Osteocyte (in vitro differentiated cells): Measurements from ENCODE around the gene RNF175. TPM values are rescaled to one million over a fixed set of nuclear protein-coding genes. Genes with fewer than 3 reads are reported as not detected.

Source experiments
- DNase-seq: peaks from one replicate; pipeline ENCODE4 v3.0.0; 2021; ENCODE audit warnings: mixed read lengths; ENCODE audit not compliant: unreplicated experiment; ENCODE audit errors: extremely low spot score
- H3K27ac Mint-ChIP-seq: one replicate; pipeline ENCODE4 v1.8.0; 2021; ENCODE audit warnings: mild to moderate bottlenecking, mixed read lengths; ENCODE audit not compliant: unreplicated experiment
- H3K27me3 Mint-ChIP-seq: one replicate; pipeline ENCODE4 v1.8.0; 2021; ENCODE audit warnings: mixed read lengths; ENCODE audit not compliant: unreplicated experiment
- H3K36me3 Mint-ChIP-seq: one replicate; pipeline ENCODE4 v1.8.0; 2021; ENCODE audit warnings: mixed read lengths; ENCODE audit not compliant: unreplicated experiment
- H3K4me1 Mint-ChIP-seq: one replicate; pipeline ENCODE4 v1.8.0; 2021; ENCODE audit warnings: mixed read lengths; ENCODE audit not compliant: unreplicated experiment
- H3K4me3 Mint-ChIP-seq: one replicate; pipeline ENCODE4 v1.8.0; 2021; ENCODE audit warnings: mild to moderate bottlenecking, moderate library complexity, mixed read lengths; ENCODE audit not compliant: unreplicated experiment
- H3K9me3 Mint-ChIP-seq: one replicate; pipeline ENCODE4 v1.8.0; 2021; ENCODE audit warnings: mixed read lengths; ENCODE audit not compliant: unreplicated experiment
- CTCF ChIP-seq: fragments of 200-600 bp; sonication (generic); IDR thresholded peaks from 2 replicates; pipeline ENCODE4 v1.5.0; 2021; ENCODE audit warnings: antibody characterized with exemption, mild to moderate bottlenecking, moderate library complexity
- long read RNA-seq: library from polyadenylated mRNA; unstranded; transcript quantifications from one replicate; pipeline ENCODE4 v2.0.0, GENCODE V29; 2021
- total RNA-seq: library from RNA; stranded (reverse); gene quantifications from 2 replicates; pipeline ENCODE4 v1.2.1, GENCODE V29; 2021

The RNF175 gene
- 0.32 TPM in 1 of 2 replicates, not detected in the other for total RNA-seq
- long read RNA-seq, partial matches to known transcripts: 0 of 2 reads
- long read RNA-seq, other reads (novel, unspliced or antisense): 2 of 2 reads

- no peak for TF ChIP-seq CTCF
- Mint-ChIP-seq H3K36me3 (peaks cover 5% of the 10 kb centered on the region), H3K27ac (no peak within 1 kb of the TSS), H3K9me3 (peaks cover 12% of the 10 kb centered on the region), H3K4me3 (peak within 1 kb of the TSS; percentile 58), H3K4me1 (peaks cover 8% of the 10 kb centered on the region), H3K27me3 (peaks cover 32% of the 10 kb centered on the region)
- no peak for DNase-seq
These were observed at the start of gene RNF175 for GRCh38 chr4:153759407-153760316. Gene RNF175 (minus strand): TSS chr4:153760024. CDS start chr4:153759862, 162 bp downstream.

- DNase-seq: no peak
- no peaks in the 10 kb centered on the region for H3K4me1 Mint-ChIP-seq
- no peak overlapping the region for H3K4me3 Mint-ChIP-seq
- no peak for TF ChIP-seq CTCF
- peaks cover 32% of the 10 kb centered on the region for H3K27me3 Mint-ChIP-seq
- H3K27ac Mint-ChIP-seq: no peak overlapping the region
- H3K9me3 Mint-ChIP-seq: no peaks in the 10 kb centered on the region
- no peaks in the 10 kb centered on the region for H3K36me3 Mint-ChIP-seq
These were observed 49.5 kb upstream of the RNF175 start for GRCh38 chr4:153809307-153809706.

GRCh38 chr4:153808175-153808574, 48.4 kb upstream of the RNF175 start:
- DNase-seq: no peak
- TF ChIP-seq CTCF: no peak
- H3K9me3 Mint-ChIP-seq: no peaks in the 10 kb centered on the region
- no peaks in the 10 kb centered on the region for H3K36me3 Mint-ChIP-seq
- H3K4me3 Mint-ChIP-seq: no peak overlapping the region
- H3K27ac Mint-ChIP-seq: no peak overlapping the region
- no peaks in the 10 kb centered on the region for H3K4me1 Mint-ChIP-seq
- H3K27me3 Mint-ChIP-seq: peaks cover 32% of the 10 kb centered on the region

GRCh38 chr4:153806073-153806472, 46.2 kb upstream of the RNF175 start:
- no peaks in the 10 kb centered on the region for H3K9me3 Mint-ChIP-seq
- H3K27ac Mint-ChIP-seq: no peak overlapping the region
- no peak for DNase-seq
- H3K36me3 Mint-ChIP-seq: no peaks in the 10 kb centered on the region
- no peaks in the 10 kb centered on the region for H3K4me1 Mint-ChIP-seq
- H3K27me3 Mint-ChIP-seq: peaks cover 21% of the 10 kb centered on the region
- TF ChIP-seq CTCF: no peak
- H3K4me3 Mint-ChIP-seq: no peak overlapping the region

- Mint-ChIP-seq H3K9me3 (no peaks in the 10 kb centered on the region), H3K27me3 (peaks cover 24% of the 10 kb centered on the region), H3K4me3 (no peak overlapping the region), H3K27ac (no peak overlapping the region), H3K4me1 (peaks cover under 1% of the 10 kb centered on the region), H3K36me3 (no peaks in the 10 kb centered on the region)
- DNase-seq: no peak
- TF ChIP-seq CTCF: no peak
These were observed 44.9 kb upstream of the RNF175 start for GRCh38 chr4:153804722-153805121.
